DOHH2 (cell line): ENCODE data around the gene RNF213.

ENCODE experiments used
- H3F3A ChIP-seq: fragments of 200-600 bp; sonication (generic), shearing (Covaris generic); 2 replicates; pipeline ENCODE4 v1.6.0; 2016; ENCODE audit warnings: antibody characterized with exemption, mild to moderate bottlenecking; ENCODE audit not compliant: control insufficient read depth, insufficient read depth
- H3K27ac ChIP-seq: fragments of 200-600 bp; sonication (generic); 2 replicates; pipeline ENCODE4 v1.5.1; 2014; ENCODE audit warnings: low read depth, mild to moderate bottlenecking, low read length, moderate library complexity
- H3K27me3 ChIP-seq: fragments of 200-600 bp; sonication (generic); 2 replicates; pipeline ENCODE4 v1.6.1; 2014; ENCODE audit warnings: mild to moderate bottlenecking, low read length, mixed read lengths; ENCODE audit not compliant: control insufficient read depth
- H3K36me3 ChIP-seq: fragments of 200-600 bp; sonication (generic); 2 replicates; pipeline ENCODE4 v1.6.1; 2014; ENCODE audit warnings: mild to moderate bottlenecking, low read length, moderate library complexity, mixed read lengths; ENCODE audit not compliant: control insufficient read depth
- H3K4me1 ChIP-seq: fragments of 200-600 bp; sonication (generic); 2 replicates; pipeline ENCODE4 v1.6.1; 2014; ENCODE audit warnings: mild to moderate bottlenecking, low read length, mixed read lengths; ENCODE audit not compliant: control insufficient read depth
- H3K4me2 ChIP-seq: fragments of 200-600 bp; sonication (generic); 2 replicates; pipeline ENCODE4 v1.6.0; 2014; ENCODE audit warnings: mild to moderate bottlenecking, low read length, moderate library complexity
- H3K4me3 ChIP-seq: fragments of 200-600 bp; sonication (generic); 2 replicates; pipeline ENCODE4 v1.5.1; 2014; ENCODE audit warnings: mild to moderate bottlenecking, low read length, mixed read lengths
- H3K79me2 ChIP-seq: fragments of 200-600 bp; sonication (generic); 2 replicates; pipeline ENCODE4 v1.6.1; 2014; ENCODE audit warnings: mild to moderate bottlenecking, low read length, mixed read lengths; ENCODE audit not compliant: control insufficient read depth
- H3K9me2 ChIP-seq: fragments of 200-600 bp; sonication (generic); replicated peaks from 2 replicates; pipeline ENCODE4 v1.6.1; 2014; ENCODE audit warnings: mild to moderate bottlenecking, low read length, mixed read lengths; ENCODE audit not compliant: control insufficient read depth
- H3K9me3 ChIP-seq: fragments of 200-600 bp; sonication (generic); 2 replicates; pipeline ENCODE4 v1.6.1; 2014; ENCODE audit warnings: antibody characterized with exemption, low read length, mixed read lengths; ENCODE audit not compliant: control insufficient read depth, insufficient read depth
- H4K20me1 ChIP-seq: fragments of 200-600 bp; sonication (generic); 2 replicates; pipeline ENCODE4 v1.6.0; 2014; ENCODE audit warnings: low read depth, mild to moderate bottlenecking, antibody characterized with exemption, low read length, moderate library complexity; ENCODE audit not compliant: control insufficient read depth, insufficient read depth
- CTCF ChIP-seq: fragments of 200-600 bp; sonication (generic); IDR thresholded peaks from one replicate; pipeline ENCODE4 v1.5.1; 2014; ENCODE audit warnings: antibody characterized with exemption, mild to moderate bottlenecking, low read depth, low read length; ENCODE audit not compliant: poor library complexity, severe bottlenecking
- EZH2phosphoT487 ChIP-seq: fragments of 200-600 bp; sonication (generic); IDR thresholded peaks from 2 replicates; pipeline ENCODE4 v1.6.1; 2017; ENCODE audit warnings: borderline replicate concordance, mild to moderate bottlenecking, antibody characterized with exemption, low read length, moderate library complexity, mixed read lengths

Gene RNF213

GRCh38 chr17:80339731-80340456, 79.2 kb downstream of the RNF213 start:
- Histone ChIP-seq H3K9me3 (no peaks in the 10 kb centered on the region), H3K27ac (no peak overlapping the region), H3K4me2 (no peak overlapping the region), H3F3A (no peaks in the 10 kb centered on the region), H3K9me2 (no peaks in the 10 kb centered on the region), H3K79me2 (no peaks in the 10 kb centered on the region), H4K20me1 (no peaks in the 10 kb centered on the region), H3K4me1 (no peaks in the 10 kb centered on the region), H3K27me3 (no peaks in the 10 kb centered on the region), H3K36me3 (no peaks in the 10 kb centered on the region), H3K4me3 (no peak overlapping the region)
- no peak for TF ChIP-seq EZH2phosphoT487
- TF ChIP-seq CTCF, result no peak

- Histone ChIP-seq H3K4me1 (no peaks in the 10 kb centered on the region), H4K20me1 (no peaks in the 10 kb centered on the region), H3K4me2 (no peak overlapping the region), H3F3A (no peaks in the 10 kb centered on the region), H3K4me3 (no peak overlapping the region), H3K27ac (no peak overlapping the region), H3K36me3 (no peaks in the 10 kb centered on the region), H3K27me3 (no peaks in the 10 kb centered on the region), H3K79me2 (no peaks in the 10 kb centered on the region), H3K9me3 (no peaks in the 10 kb centered on the region), H3K9me2 (no peaks in the 10 kb centered on the region)
- TF ChIP-seq EZH2phosphoT487, result no peak
- no peak for TF ChIP-seq CTCF
These were observed 84.7 kb downstream of the RNF213 start for GRCh38 chr17:80345321-80345720.

GRCh38 chr17:80345841-80346497, 85.3 kb downstream of the RNF213 start:
- Histone ChIP-seq H3K27me3 (no peaks in the 10 kb centered on the region), H3K27ac (no peak overlapping the region), H3F3A (no peaks in the 10 kb centered on the region), H3K4me1 (no peaks in the 10 kb centered on the region), H3K79me2 (no peaks in the 10 kb centered on the region), H3K36me3 (no peaks in the 10 kb centered on the region), H3K9me2 (no peaks in the 10 kb centered on the region), H3K9me3 (no peaks in the 10 kb centered on the region), H4K20me1 (no peaks in the 10 kb centered on the region), H3K4me2 (no peak overlapping the region), H3K4me3 (no peak overlapping the region)
- TF ChIP-seq EZH2phosphoT487, result no peak
- no peak for TF ChIP-seq CTCF
